Upper lobe of left lung (tissue), 6 donors: ENCODE measurements around the gene SLC12A2. TPM values are rescaled to one million over a fixed set of nuclear protein-coding genes. Genes with fewer than 3 reads are reported as not detected.

ENCODE experiments used
- ATAC-seq, 2 donors: fragments of 200-7000 bp; cut with Tn5 transposase; one replicate each; pipeline ENCODE4 v1.9.1; 2022; ENCODE audit warnings: mild to moderate bottlenecking in 2 of 2, moderate library complexity in 2 of 2; ENCODE audit not compliant: low FRiP score in 2 of 2
- DNase-seq, 2 donors: peaks; one replicate each; pipeline ENCODE4 v3.0.0-alpha.2; 2019 to 2020
- H3K27ac ChIP-seq, 4 donors: fragments of 200-600 bp; sonication (generic); one replicate each; pipeline ENCODE4 v1.5.1; 2016 to 2019
- H3K27me3 ChIP-seq, 4 donors: fragments of 200-600 bp; sonication (generic); one replicate each; pipeline ENCODE4 v1.5.1; 2017 to 2019
- H3K36me3 ChIP-seq, 4 donors: fragments of 200-600 bp; sonication (generic); one replicate each; pipeline ENCODE4 v1.5.1; 2016 to 2019
- H3K4me1 ChIP-seq, 4 donors: fragments of 200-600 bp; sonication (generic); one replicate each; pipeline ENCODE4 v1.5.1; 2018 to 2019
- H3K4me3 ChIP-seq, 4 donors: fragments of 200-600 bp; sonication (generic); one replicate each; pipeline ENCODE4 v1.5.1; 2017 to 2019; ENCODE audit warnings: mild to moderate bottlenecking in 2 of 4, moderate library complexity in 1 of 4
- H3K9me3 ChIP-seq, 4 donors: fragments of 200-600 bp; sonication (generic); one replicate each; pipeline ENCODE4 v1.5.1; 2018 to 2019
- EP300 ChIP-seq, 4 donors: sonication (generic); formaldehyde crosslinking; IDR thresholded peaks; one replicate each; pipeline ENCODE4 v1.5.1; 2017; ENCODE audit warnings: antibody characterized with exemption in 4 of 4, control low read depth in 2 of 4
- POLR2A ChIP-seq, 4 donors: fragments of 450-650 bp; IDR thresholded peaks; one replicate each; pipeline ENCODE4 v1.5.1; 2016 to 2017; ENCODE audit warnings: antibody characterized with exemption in 4 of 4, mild to moderate bottlenecking in 2 of 4
- POLR2AphosphoS5 ChIP-seq, 2 donors: sonication (generic); formaldehyde crosslinking; IDR thresholded peaks; one replicate each; pipeline ENCODE4 v1.5.1; 2017; ENCODE audit warnings: antibody characterized with exemption in 2 of 2
- WGBS, 2 donors: methylation state at CpG; one replicate each; pipeline ENCODE4 v1.1.5; 2017 to 2018; 5-methylcytosine and 5-hydroxymethylcytosine counted together
- total RNA-seq, 6 donors: library from RNA; depleted of rRNA in 4 of 6; stranded (reverse); fragments of >200 nt in 4 of 6; gene quantifications; one replicate each; pipeline versions ENCODE4 v1.1.0 to v1.2.1, GENCODE V29; 2016 to 2021
- TF ChIP-seq, protein P1 (sequence below), 6 experiments: fragments of 450-650 bp in 4 of 6; fragments of 200-600 bp in 2 of 6; sonication (generic) in 2 of 6; IDR thresholded peaks; one replicate each; pipeline ENCODE4 v1.5.1; 2016 to 2019; ENCODE audit warnings: antibody characterized with exemption in 6 of 6
- donor health status: DM: no; HTN: no; CAD: no; lungs with moderate emphysema.
- donor health status: DM: no; HTN: yes; CAD: no; lungs with severe emphysema.

SLC12A2 gene
- total RNA-seq, 6 donors from 2014 or later: 12.6 to 44.1 (median 28.0) TPM

DNA sequence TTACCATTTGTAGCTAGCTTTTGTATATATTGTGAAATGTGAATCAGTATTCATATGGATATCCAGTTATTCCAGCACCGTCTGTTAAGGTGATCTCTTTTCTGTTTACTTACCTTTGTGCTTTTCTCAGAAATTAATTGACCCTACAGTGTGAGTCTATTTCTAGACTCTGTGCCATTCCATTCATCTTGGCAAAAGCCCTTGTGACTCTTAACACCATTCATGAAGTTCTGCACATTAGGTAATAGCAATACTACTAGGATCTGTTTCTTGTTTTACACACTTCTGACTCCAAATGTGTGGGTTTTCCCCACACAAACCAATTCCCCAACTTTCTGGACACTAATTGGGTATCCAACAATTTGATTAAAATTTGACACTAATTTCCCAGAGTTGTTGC, 40.4 kb downstream of the SLC12A2 start:
- no peak overlapping the region for H3K4me3 ChIP-seq
- H3K36me3 ChIP-seq: no peaks in the 10 kb centered on the region
- no peak overlapping the region for H3K27ac ChIP-seq
- ATAC-seq: no peak
- TF ChIP-seq, protein P1, sequence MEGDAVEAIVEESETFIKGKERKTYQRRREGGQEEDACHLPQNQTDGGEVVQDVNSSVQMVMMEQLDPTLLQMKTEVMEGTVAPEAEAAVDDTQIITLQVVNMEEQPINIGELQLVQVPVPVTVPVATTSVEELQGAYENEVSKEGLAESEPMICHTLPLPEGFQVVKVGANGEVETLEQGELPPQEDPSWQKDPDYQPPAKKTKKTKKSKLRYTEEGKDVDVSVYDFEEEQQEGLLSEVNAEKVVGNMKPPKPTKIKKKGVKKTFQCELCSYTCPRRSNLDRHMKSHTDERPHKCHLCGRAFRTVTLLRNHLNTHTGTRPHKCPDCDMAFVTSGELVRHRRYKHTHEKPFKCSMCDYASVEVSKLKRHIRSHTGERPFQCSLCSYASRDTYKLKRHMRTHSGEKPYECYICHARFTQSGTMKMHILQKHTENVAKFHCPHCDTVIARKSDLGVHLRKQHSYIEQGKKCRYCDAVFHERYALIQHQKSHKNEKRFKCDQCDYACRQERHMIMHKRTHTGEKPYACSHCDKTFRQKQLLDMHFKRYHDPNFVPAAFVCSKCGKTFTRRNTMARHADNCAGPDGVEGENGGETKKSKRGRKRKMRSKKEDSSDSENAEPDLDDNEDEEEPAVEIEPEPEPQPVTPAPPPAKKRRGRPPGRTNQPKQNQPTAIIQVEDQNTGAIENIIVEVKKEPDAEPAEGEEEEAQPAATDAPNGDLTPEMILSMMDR (IDR thresholded peaks at IDR 0.05): no peak
- TF ChIP-seq POLR2A (IDR thresholded peaks at IDR 0.05) (no peak), EP300 (IDR thresholded peaks at IDR 0.05) (no peak), POLR2AphosphoS5 (IDR thresholded peaks at IDR 0.05) (no peak)
- no peaks in the 10 kb centered on the region for H3K9me3 ChIP-seq
- no peaks in the 10 kb centered on the region for H3K27me3 ChIP-seq
- H3K4me1 ChIP-seq: no peaks in the 10 kb centered on the region
- no peak for DNase-seq
- 92 to 94% methylated on average over 1 of the region's 1 CpG for WGBS, 2 donors

- Histone ChIP-seq H3K9me3 (no peaks in the 10 kb centered on the region), H3K27ac (no peak overlapping the region), H3K4me1 (no peaks in the 10 kb centered on the region), H3K36me3 (peaks cover 0 to 5% (median 0%) of the 10 kb centered on the region in 4 donors), H3K4me3 (no peak overlapping the region), H3K27me3 (no peaks in the 10 kb centered on the region)
- DNase-seq (no peak), ATAC-seq (no peak)
- no peak for TF ChIP-seq EP300 (IDR thresholded peaks at IDR 0.05)
- TF ChIP-seq POLR2AphosphoS5 (IDR thresholded peaks at IDR 0.05): no peak
- TF ChIP-seq, protein P1 (IDR thresholded peaks at IDR 0.05): no peak
- TF ChIP-seq POLR2A (IDR thresholded peaks at IDR 0.05): no peak
- 83 to 85% methylated on average over 2 of the region's 2 CpGs for WGBS, 2 donors
Measured at GRCh38 chr5:128126241-128126640, 42.7 kb downstream of the SLC12A2 start.

GRCh38 chr5:128132499-128132898, 48.9 kb downstream of the SLC12A2 start:
- 90 to 93% methylated on average over 1 of the region's 1 CpG for WGBS, 2 donors
- ATAC-seq (no peak), DNase-seq (no peak)
- Histone ChIP-seq H3K27ac (no peak overlapping the region), H3K9me3 (no peaks in the 10 kb centered on the region), H3K4me3 (no peak overlapping the region), H3K36me3 (peaks cover 0 to 14% (median 4%) of the 10 kb centered on the region in 4 donors), H3K27me3 (no peaks in the 10 kb centered on the region), H3K4me1 (no peaks in the 10 kb centered on the region)
- TF ChIP-seq POLR2AphosphoS5 (IDR thresholded peaks at IDR 0.05) (no peak), POLR2A (IDR thresholded peaks at IDR 0.05) (no peak), EP300 (IDR thresholded peaks at IDR 0.05) (no peak)
- TF ChIP-seq, protein P1 (IDR thresholded peaks at IDR 0.05): no peak

GRCh38 chr5:128135286-128135685, 51.7 kb downstream of the SLC12A2 start:
- H3K27me3 ChIP-seq: no peaks in the 10 kb centered on the region
- DNase-seq: no peak
- no peaks in the 10 kb centered on the region for H3K9me3 ChIP-seq
- H3K27ac ChIP-seq: no peak overlapping the region
- no peak for ATAC-seq
- TF ChIP-seq, protein P1 (IDR thresholded peaks at IDR 0.05): no peak
- TF ChIP-seq POLR2AphosphoS5 (IDR thresholded peaks at IDR 0.05) (no peak), POLR2A (IDR thresholded peaks at IDR 0.05) (no peak), EP300 (IDR thresholded peaks at IDR 0.05) (no peak)
- H3K4me3 ChIP-seq: no peak overlapping the region
- H3K4me1 ChIP-seq: no peaks in the 10 kb centered on the region
- H3K36me3 ChIP-seq: peaks cover 0 to 27% (median 6%) of the 10 kb centered on the region in 4 donors

DNA sequence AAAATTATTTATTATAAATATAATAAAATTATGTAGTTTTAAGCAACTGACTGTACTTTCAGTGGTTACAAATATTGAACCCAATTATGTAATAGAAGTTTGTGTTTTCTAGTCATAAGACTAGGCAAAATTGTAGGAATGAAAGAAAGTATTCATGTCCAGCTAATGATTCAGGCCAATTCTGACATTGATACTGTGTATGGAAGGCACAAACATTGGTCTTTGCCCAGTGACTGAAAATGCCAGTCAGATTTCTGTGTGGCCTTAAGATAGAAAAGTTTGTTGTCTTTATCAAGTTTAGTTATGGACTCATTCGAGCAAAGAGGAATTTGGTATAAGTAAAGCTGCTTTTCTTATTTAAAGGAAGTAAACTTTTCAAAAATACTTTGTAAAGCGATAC, 60.3 kb downstream of the SLC12A2 start:
- ATAC-seq (no peak), DNase-seq (no peak)
- Histone ChIP-seq H3K36me3 (peaks cover 0 to 25% (median 6%) of the 10 kb centered on the region in 4 donors), H3K9me3 (no peaks in the 10 kb centered on the region), H3K27ac (no peak overlapping the region), H3K4me3 (no peak overlapping the region), H3K27me3 (no peaks in the 10 kb centered on the region), H3K4me1 (no peaks in the 10 kb centered on the region)
- TF ChIP-seq, protein P1 (IDR thresholded peaks at IDR 0.05): no peak
- TF ChIP-seq POLR2A (IDR thresholded peaks at IDR 0.05): no peak
- TF ChIP-seq EP300 (IDR thresholded peaks at IDR 0.05): no peak
- TF ChIP-seq POLR2AphosphoS5 (IDR thresholded peaks at IDR 0.05): no peak
- WGBS, 2 donors: 99% methylated on average over 2 of the region's 2 CpGs
